ENCODE measurements around the gene LRRC1. TPM values are rescaled to one million over a fixed set of nuclear protein-coding genes. Genes with fewer than 3 reads are reported as not detected.

Gene LRRC1
- total and polyA plus RNA-seq, 2 donors (not counting 3 experiments of a cell fraction or from before 2014, with no cell fraction given): 5.6 to 11.7 TPM

GRCh38 chr6:53795702-53796450, 1.1 kb downstream of the LRRC1 start:
- TF ChIP-seq EZH2 (IDR thresholded peaks at IDR 0.05; ENCODE audit: borderline replicate concordance, low read depth, low read length, severe bottlenecking) (no peak), POLR2A (IDR thresholded peaks at IDR 0.05; ENCODE audit: low read depth, low read length) (no peak), GATA2 (IDR thresholded peaks at IDR 0.05; ENCODE audit: insufficient read depth, insufficient read length, low read depth, low read length) (no peak), POLR2AphosphoS5 (IDR thresholded peaks at IDR 0.05; ENCODE audit: insufficient read depth, low read depth, low read length) (no peak), MAX (IDR thresholded peaks at IDR 0.05; ENCODE audit: insufficient read depth, insufficient read length) (no peak), CTCF (IDR thresholded peaks at IDR 0.05; ENCODE audit: extremely low read depth in 1 of 2, insufficient read depth in 1 of 2, low read depth in 1 of 2, low read length in 2 of 2) (no peak)
- H3K9ac ChIP-seq (replicated peaks; ENCODE audit: extremely low read depth, insufficient read depth, low read length): peak overlapping the region; percentile 65

More at GRCh38 chr6:53795702-53796450, 1.1 kb downstream of the LRRC1 start:
- ChIA-PET POLR2A (interaction anchor here (0.9 to 1.0 kb wide), 2 partner anchors 17 to 147 kb away, joined by 3 read pairs; no protein-coding TSS in a partner anchor), CTCF (interaction anchor here (0.9 to 7.5 kb wide), 17 partner anchors 10 to 160 kb away, joined by 3 to 319 read pairs (median 8); no protein-coding TSS in a partner anchor)
- no peaks in the 10 kb centered on the region for H3K9me3 ChIP-seq (replicated peaks; ENCODE audit: control insufficient read depth, insufficient read depth, low read length)
- H3K4me1 ChIP-seq (ENCODE audit: control insufficient read depth, extremely low read depth, insufficient read depth, low read length): peaks cover 25% of the 10 kb centered on the region
- H3K36me3 ChIP-seq (ENCODE audit: control insufficient read depth in 2 of 2, extremely low read depth in 1 of 2, insufficient read depth in 2 of 2, low read length in 2 of 2): no peaks in the 10 kb centered on the region
- peaks cover 15% of the 10 kb centered on the region for H3K79me2 ChIP-seq (ENCODE audit: control insufficient read depth, insufficient read depth, low read length)
- BruUV-seq (replicated peaks): no TSS peak
- peak overlapping the region; percentile 96 for H3K4me2 ChIP-seq (ENCODE audit: insufficient read depth, low read length)
- DNase-seq (ENCODE audit: low read depth, low spot score) (peak; percentile 49), FAIRE-seq (no peak)
- H2AFZ ChIP-seq (ENCODE audit: low read depth, low read length): peak overlapping the region; percentile 57
- H3K27ac ChIP-seq (ENCODE audit: insufficient read depth, low read depth, low read length): no peak overlapping the region
- intact Hi-C loops (cut with micrococcal nuclease): loop anchor here (2.0 kb wide), 2 partner anchors 19 to 251 kb away; partner anchors contain the start of gene GCLC
- no peaks in the 10 kb centered on the region for H4K20me1 ChIP-seq (replicated peaks; ENCODE audit: control insufficient read depth, extremely low read depth, insufficient read depth, low read length)
- H3K9me1 ChIP-seq (replicated peaks; ENCODE audit: control insufficient read depth, extremely low read depth, insufficient read depth, low read length): no peaks in the 10 kb centered on the region
- H3K4me3 ChIP-seq (replicated peaks in 1 of 3; ENCODE audit: insufficient read depth in 1 of 3, low read depth in 1 of 3, low read length in 3 of 3): peak overlapping the region; percentile 58 to 76 (median 72)
- dilution Hi-C loops (cut with MboI; ENCODE audit: extremely low pct_ligation_motif_present, low sequenced_read_pairs): no loop called here
- no peaks in the 10 kb centered on the region for H3K27me3 ChIP-seq (ENCODE audit: control insufficient read depth in 2 of 2, insufficient read depth in 2 of 2, low read length in 2 of 2)
